Natural killer cell treated with Interleukin-12 subunit alpha and Interleukin-12 subunit beta and Interleukin-15 and Interleukin-18, amount 100 ng/mL, for 72 hours (primary cell): ENCODE data around the gene STARD5. TPM values are rescaled to one million over a fixed set of nuclear protein-coding genes. Genes with fewer than 3 reads are reported as not detected.

Source experiments
- ATAC-seq, 2 donors: fragments of 150-1000 bp; cut with Tn5 transposase in 1 of 2; sonication (Bioruptor Pico), chemical (Tn5 transposase) in 1 of 2; 2 replicates each; pipeline ENCODE4 v1.10.0; 2021
- DNase-seq: peaks from one replicate; pipeline ENCODE4 v3.0.0; 2022; ENCODE audit warnings: low spot score
- H3K27ac Mint-ChIP-seq, 2 donors: 1 replicate in 1 of 2; 2 replicates in 1 of 2; pipeline ENCODE4 v1.8.0; 2022; ENCODE audit warnings: mixed read lengths in 2 of 2, mild to moderate bottlenecking in 1 of 2, moderate library complexity in 1 of 2
- H3K27me3 Mint-ChIP-seq, 2 donors: 1 replicate in 1 of 2; 2 replicates in 1 of 2; pipeline ENCODE4 v1.8.0; 2022; ENCODE audit warnings: mixed read lengths in 2 of 2
- H3K36me3 Mint-ChIP-seq: one replicate; pipeline ENCODE4 v1.8.0; 2022; ENCODE audit warnings: mixed read lengths
- H3K4me1 Mint-ChIP-seq, 2 donors: 1 replicate in 1 of 2; 2 replicates in 1 of 2; pipeline ENCODE4 v1.8.0; 2022; ENCODE audit warnings: low read depth in 2 of 2, mixed read lengths in 2 of 2, mild to moderate bottlenecking in 1 of 2
- H3K4me3 Mint-ChIP-seq: one replicate; pipeline ENCODE4 v1.8.0; 2022; ENCODE audit warnings: mixed read lengths
- H3K9me3 Mint-ChIP-seq: 2 replicates; pipeline ENCODE4 v1.8.0; 2022; ENCODE audit warnings: mixed read lengths
- total RNA-seq, 2 donors: library from RNA; stranded (reverse); gene quantifications; one replicate each; pipeline ENCODE4 v1.2.3, GENCODE V29; 2022

Gene STARD5
- total RNA-seq, 2 donors from 2014 or later = 6.2 to 7.8 TPM

GRCh38 chr15:81347910-81348309 lies 24.0 kb upstream of the STARD5 start:
- H3K9me3 Mint-ChIP-seq = no peaks in the 10 kb centered on the region
- no peak overlapping the region for H3K4me3 Mint-ChIP-seq
- H3K27me3 Mint-ChIP-seq = peaks cover 5 to 9% of the 10 kb centered on the region in 2 donors
- no peak for DNase-seq
- H3K27ac Mint-ChIP-seq = no peak overlapping the region
- ATAC-seq = no peak
- no peaks in the 10 kb centered on the region for H3K4me1 Mint-ChIP-seq
- no peaks in the 10 kb centered on the region for H3K36me3 Mint-ChIP-seq

GRCh38 chr15:81346611-81347010 lies 22.7 kb upstream of the STARD5 start:
- DNase-seq (no peak), ATAC-seq (no peak)
- no peak overlapping the region for H3K27ac Mint-ChIP-seq
- no peaks in the 10 kb centered on the region for H3K36me3 Mint-ChIP-seq
- peaks cover 5 to 9% of the 10 kb centered on the region in 2 donors for H3K27me3 Mint-ChIP-seq
- no peaks in the 10 kb centered on the region for H3K4me1 Mint-ChIP-seq
- H3K4me3 Mint-ChIP-seq = no peak overlapping the region
- H3K9me3 Mint-ChIP-seq = no peaks in the 10 kb centered on the region

DNA sequence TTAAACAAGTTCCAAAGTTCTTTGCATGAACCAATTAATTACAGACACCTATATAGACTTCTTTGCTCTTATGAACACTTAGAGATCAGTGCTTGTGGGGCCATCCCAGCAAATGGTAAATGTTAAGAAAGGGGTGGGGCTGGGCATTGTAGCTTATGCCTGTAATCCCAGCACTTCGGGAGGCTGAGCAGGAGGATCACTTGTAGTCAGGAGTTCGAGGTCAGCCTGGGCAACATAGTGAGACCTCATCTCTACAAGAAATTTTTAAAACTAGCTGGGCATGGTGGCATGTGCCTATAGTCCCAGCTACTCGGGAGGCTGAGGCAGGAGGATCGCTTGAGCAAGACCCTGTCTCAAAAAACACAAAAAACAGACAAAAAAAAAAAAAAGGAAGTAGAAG lies 19.4 kb upstream of the STARD5 start:
- DNase-seq (no peak), ATAC-seq (no peak)
- H3K4me3 Mint-ChIP-seq = no peak overlapping the region
- peaks cover 11% of the 10 kb centered on the region in 2 donors for H3K4me1 Mint-ChIP-seq
- no peaks in the 10 kb centered on the region for H3K36me3 Mint-ChIP-seq
- no peaks in the 10 kb centered on the region for H3K9me3 Mint-ChIP-seq
- H3K27me3 Mint-ChIP-seq = peaks cover 15 to 22% of the 10 kb centered on the region in 2 donors
- no peak overlapping the region for H3K27ac Mint-ChIP-seq

DNA sequence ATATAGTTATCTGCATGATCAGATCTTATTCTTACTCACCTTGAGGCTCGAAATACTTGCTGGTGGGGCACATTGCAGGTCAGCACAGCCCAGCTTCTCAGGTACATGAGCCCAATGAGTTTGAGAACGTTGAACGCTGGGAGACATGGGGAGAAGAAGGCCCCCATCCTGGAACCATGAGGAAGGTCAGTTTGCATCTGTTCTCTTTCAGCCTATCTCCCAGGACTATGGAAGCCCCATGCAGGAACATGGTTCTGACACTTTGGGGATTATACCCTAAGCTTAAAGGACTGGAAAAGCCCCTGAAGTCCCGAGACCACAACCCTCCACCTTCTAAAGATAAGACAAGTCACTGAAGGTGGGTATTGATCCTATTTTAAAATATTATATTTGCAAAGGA lies 17.4 kb upstream of the STARD5 start:
- Mint-ChIP-seq H3K4me1 (peaks cover 19 to 25% of the 10 kb centered on the region in 2 donors), H3K36me3 (no peaks in the 10 kb centered on the region), H3K4me3 (no peak overlapping the region), H3K27ac (no peak overlapping the region), H3K9me3 (no peaks in the 10 kb centered on the region), H3K27me3 (peaks cover 12 to 22% of the 10 kb centered on the region in 2 donors)
- ATAC-seq = no peak
- no peak for DNase-seq

- no peak overlapping the region for H3K27ac Mint-ChIP-seq
- DNase-seq = no peak
- no peak for ATAC-seq
These were observed 15.9 kb upstream of the STARD5 start for GRCh38 chr15:81339851-81340250.

DNA sequence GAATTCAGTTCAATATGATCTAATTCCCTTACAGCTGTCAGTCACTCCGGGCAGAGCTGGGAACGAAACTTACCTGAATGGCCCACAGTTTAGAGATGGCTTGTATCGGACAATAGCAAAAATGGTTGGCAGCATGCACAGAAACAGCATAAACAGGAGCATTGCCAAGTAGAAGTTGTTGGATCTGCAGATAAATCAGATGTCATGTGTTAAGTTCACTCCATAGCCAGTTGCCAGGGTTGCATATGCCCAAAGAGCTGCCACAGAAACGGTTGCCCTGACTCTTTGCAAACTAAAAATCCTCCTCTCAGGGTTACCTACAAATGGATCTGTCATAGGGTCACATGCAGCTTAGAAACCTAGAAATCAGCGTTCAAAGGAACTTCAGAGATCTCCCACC lies 15.4 kb upstream of the STARD5 start:
- H3K4me1 Mint-ChIP-seq = peaks cover 19 to 25% of the 10 kb centered on the region in 2 donors
- DNase-seq (no peak), ATAC-seq (no peak)
- H3K27ac Mint-ChIP-seq = no peak overlapping the region
- H3K9me3 Mint-ChIP-seq = no peaks in the 10 kb centered on the region
- H3K27me3 Mint-ChIP-seq = peaks cover 10 to 22% of the 10 kb centered on the region in 2 donors
- no peak overlapping the region for H3K4me3 Mint-ChIP-seq
- no peaks in the 10 kb centered on the region for H3K36me3 Mint-ChIP-seq

More at GRCh38 chr15:81339851-81340250, 15.9 kb upstream of the STARD5 start:
- no peaks in the 10 kb centered on the region for H3K36me3 Mint-ChIP-seq
- H3K27me3 Mint-ChIP-seq = peaks cover 10 to 22% of the 10 kb centered on the region in 2 donors
- H3K4me3 Mint-ChIP-seq = no peak overlapping the region
- H3K4me1 Mint-ChIP-seq = peaks cover 19 to 25% of the 10 kb centered on the region in 2 donors
- H3K9me3 Mint-ChIP-seq = no peaks in the 10 kb centered on the region

- Mint-ChIP-seq H3K4me1 (peaks cover 19 to 25% of the 10 kb centered on the region in 2 donors), H3K36me3 (no peaks in the 10 kb centered on the region), H3K27me3 (peaks cover 10 to 17% of the 10 kb centered on the region in 2 donors), H3K9me3 (no peaks in the 10 kb centered on the region), H3K4me3 (peak overlapping the region; percentile 33), H3K27ac (peak overlapping the region; percentile 36 to 48)
- DNase-seq = no peak
- peak; percentile 56 to 63 for ATAC-seq
These were observed 14.4 kb upstream of the STARD5 start for GRCh38 chr15:81338170-81339007.

DNA sequence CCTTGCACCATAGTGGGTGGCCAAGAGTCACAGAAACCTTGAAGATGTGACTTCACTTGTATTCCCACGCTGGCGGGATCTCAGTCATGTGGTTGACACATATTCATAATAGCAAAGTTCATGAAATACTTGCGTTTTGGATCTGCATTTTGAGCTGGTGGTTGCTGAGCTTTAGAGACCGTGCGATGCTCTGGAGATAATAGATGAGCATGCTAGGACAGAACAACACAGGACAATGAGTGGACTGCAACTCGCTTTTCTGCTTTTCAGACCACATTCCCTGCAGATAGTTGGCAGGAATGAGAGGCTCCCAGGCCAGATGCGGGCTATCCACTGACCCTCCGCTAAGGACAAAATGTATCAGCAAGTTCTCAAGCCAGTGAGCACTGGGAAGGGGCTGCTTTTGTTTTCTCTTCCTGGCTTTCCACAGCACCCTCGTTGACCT lies 13.8 kb upstream of the STARD5 start:
- ATAC-seq (peak; percentile 81 to 88), DNase-seq (no peak)
- Mint-ChIP-seq H3K27ac (peak overlapping the region in 1 of 2 donors; percentile 36), H3K27me3 (peaks cover 10 to 17% of the 10 kb centered on the region in 2 donors), H3K36me3 (no peaks in the 10 kb centered on the region), H3K4me3 (peak overlapping the region; percentile 33), H3K9me3 (no peaks in the 10 kb centered on the region), H3K4me1 (peaks cover 19 to 25% of the 10 kb centered on the region in 2 donors)

- Mint-ChIP-seq H3K4me3 (no peak overlapping the region), H3K4me1 (peaks cover 19 to 25% of the 10 kb centered on the region in 2 donors), H3K9me3 (no peaks in the 10 kb centered on the region), H3K27me3 (peaks cover 10 to 17% of the 10 kb centered on the region in 2 donors), H3K36me3 (no peaks in the 10 kb centered on the region), H3K27ac (peak overlapping the region in 1 of 2 donors; percentile 20)
- ATAC-seq (no peak), DNase-seq (no peak)
These were observed 13.3 kb upstream of the STARD5 start for GRCh38 chr15:81337241-81337640.

DNA sequence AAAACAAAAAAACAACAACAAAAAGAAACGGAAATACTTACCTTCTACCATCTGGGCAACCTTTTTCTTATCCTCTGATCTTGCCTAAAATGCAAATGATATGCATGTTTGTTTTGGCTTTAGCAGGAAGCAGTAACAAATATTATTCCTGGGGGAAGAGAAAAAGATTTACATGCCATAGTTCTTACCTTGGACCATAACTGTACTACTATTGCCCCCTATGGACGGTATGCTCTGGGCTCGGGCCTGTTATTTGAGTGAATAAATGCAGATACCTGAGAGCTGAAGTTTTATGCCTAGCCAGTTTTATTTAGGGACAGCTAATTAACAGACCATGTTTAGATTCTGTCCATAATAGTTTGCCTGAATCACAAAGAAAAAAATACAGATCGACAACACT lies 12.6 kb upstream of the STARD5 start:
- no peaks in the 10 kb centered on the region for H3K9me3 Mint-ChIP-seq
- peaks cover 19 to 25% of the 10 kb centered on the region in 2 donors for H3K4me1 Mint-ChIP-seq
- H3K27me3 Mint-ChIP-seq = peaks cover 10 to 17% of the 10 kb centered on the region in 2 donors
- H3K4me3 Mint-ChIP-seq = no peak overlapping the region
- no peaks in the 10 kb centered on the region for H3K36me3 Mint-ChIP-seq
- ATAC-seq (no peak), DNase-seq (no peak)
- peak overlapping the region in 1 of 2 donors; percentile 20 for H3K27ac Mint-ChIP-seq

GRCh38 chr15:81335631-81336030 lies 11.7 kb upstream of the STARD5 start:
- H3K4me1 Mint-ChIP-seq = peaks cover 23 to 25% of the 10 kb centered on the region in 2 donors
- H3K27ac Mint-ChIP-seq = no peak overlapping the region
- DNase-seq = no peak
- no peak for ATAC-seq
- peaks cover 7 to 11% of the 10 kb centered on the region in 2 donors for H3K27me3 Mint-ChIP-seq
- H3K9me3 Mint-ChIP-seq = no peaks in the 10 kb centered on the region
- H3K36me3 Mint-ChIP-seq = no peaks in the 10 kb centered on the region
- H3K4me3 Mint-ChIP-seq = no peak overlapping the region

- peaks cover 5% of the 10 kb centered on the region in 2 donors for H3K27me3 Mint-ChIP-seq
- H3K36me3 Mint-ChIP-seq = no peaks in the 10 kb centered on the region
- H3K27ac Mint-ChIP-seq = no peak overlapping the region
- ATAC-seq (no peak), DNase-seq (no peak)
- no peak overlapping the region for H3K4me3 Mint-ChIP-seq
- peaks cover 21 to 23% of the 10 kb centered on the region in 2 donors for H3K4me1 Mint-ChIP-seq
- no peaks in the 10 kb centered on the region for H3K9me3 Mint-ChIP-seq
These were observed 11.0 kb upstream of the STARD5 start for GRCh38 chr15:81334768-81335435.

DNA sequence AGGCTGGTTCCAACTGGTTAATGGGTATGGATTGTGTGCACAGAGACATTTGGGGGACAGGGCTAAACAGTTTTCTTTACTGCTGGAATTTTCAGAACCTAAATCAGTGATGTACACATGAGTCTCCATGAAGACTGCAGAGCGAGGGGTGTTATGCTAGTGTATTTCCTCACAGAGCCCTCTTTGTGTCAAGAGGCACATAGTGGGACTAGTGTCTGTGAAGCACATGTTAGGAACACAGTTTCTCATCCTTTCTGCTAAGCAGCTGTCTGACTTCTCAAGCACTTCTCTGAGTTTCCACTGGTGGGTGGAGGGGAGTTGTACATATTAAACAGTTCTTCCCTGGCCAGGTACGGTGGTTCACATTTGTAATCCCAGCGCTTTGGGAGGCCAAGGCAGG lies 9.4 kb upstream of the STARD5 start:
- ATAC-seq = no peak
- Mint-ChIP-seq H3K4me3 (no peak overlapping the region), H3K27me3 (no peaks in the 10 kb centered on the region), H3K9me3 (no peaks in the 10 kb centered on the region), H3K36me3 (no peaks in the 10 kb centered on the region), H3K27ac (peak overlapping the region in 1 of 2 donors; percentile 3), H3K4me1 (peaks cover 14% of the 10 kb centered on the region in 2 donors)
- no peak for DNase-seq

DNA sequence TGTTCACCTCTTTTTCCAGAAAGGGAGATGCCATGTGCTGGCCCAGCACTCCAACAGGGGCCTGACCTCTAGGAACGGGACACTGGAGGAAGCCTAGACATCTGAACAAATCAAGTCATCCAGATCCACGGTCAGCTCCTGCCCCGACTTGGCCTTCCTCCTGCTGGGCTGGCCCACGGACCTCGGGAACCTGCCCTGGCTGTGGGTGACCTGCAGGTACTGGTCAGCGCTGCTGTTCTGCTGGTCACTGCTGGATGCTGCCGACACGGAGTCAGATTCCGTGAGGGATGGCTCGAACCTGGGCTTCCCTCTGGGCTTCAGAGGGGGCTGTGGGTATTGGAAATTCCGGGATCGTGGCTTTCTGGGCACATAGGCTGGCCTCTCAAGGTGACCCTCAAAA lies 8.4 kb upstream of the STARD5 start:
- Mint-ChIP-seq H3K4me1 (peaks cover 8 to 13% of the 10 kb centered on the region in 2 donors), H3K27ac (peak overlapping the region in 1 of 2 donors; percentile 31), H3K27me3 (no peaks in the 10 kb centered on the region), H3K4me3 (no peak overlapping the region), H3K9me3 (no peaks in the 10 kb centered on the region), H3K36me3 (no peaks in the 10 kb centered on the region)
- DNase-seq = no peak
- ATAC-seq = no peak
